Effector CD4-positive, alpha-beta T cell (primary cell): ENCODE data around the gene PDPR.
"Not testable (repeated sequence)": the region's sequence is repeated elsewhere in the genome, so short reads cannot be mapped to it uniquely, and the experiment has no call there.

ENCODE experiments used
- DNase-seq: peaks from one replicate; pipeline ENCODE4 v3.0.0-alpha.2; 2020

The PDPR gene

GRCh38 chr16:70162041-70162451, 47.9 kb downstream of the PDPR start:
- DNase-seq: no peak

DNA sequence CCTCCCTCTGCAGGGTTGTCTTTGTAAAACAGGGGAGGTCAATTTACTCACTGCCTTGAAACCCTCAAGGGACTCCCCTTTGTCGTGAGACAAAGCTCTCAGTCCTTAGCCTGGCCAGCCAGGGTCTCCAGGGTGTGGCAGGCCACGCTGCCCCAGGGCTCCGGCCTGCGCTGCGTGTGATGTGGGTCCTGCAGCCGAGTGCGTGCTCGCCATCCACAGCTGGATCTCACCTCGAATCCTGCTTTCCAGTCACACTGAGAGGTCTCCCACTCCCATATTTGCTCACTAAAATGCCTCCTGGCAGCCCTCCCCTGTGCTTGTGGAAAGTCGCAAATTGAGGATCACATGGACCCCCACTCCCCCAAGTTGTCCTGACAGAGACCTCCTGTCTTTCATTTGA, 49.5 kb downstream of the PDPR start:
- no peak for DNase-seq

- DNase-seq: not testable (repeated sequence)
Measured at GRCh38 chr16:70166688-70167087, 52.6 kb downstream of the PDPR start.

GRCh38 chr16:70173212-70173837, 59.2 kb downstream of the PDPR start, which contains the start of gene CLEC18C:
CLEC18C (plus strand) TSS chr16:70173787; CDS start chr16:70174279, 492 bp downstream.
- not testable (repeated sequence) for DNase-seq

GRCh38 chr16:70173916-70174315, 59.8 kb downstream of the PDPR start:
- not testable (repeated sequence) for DNase-seq

DNA sequence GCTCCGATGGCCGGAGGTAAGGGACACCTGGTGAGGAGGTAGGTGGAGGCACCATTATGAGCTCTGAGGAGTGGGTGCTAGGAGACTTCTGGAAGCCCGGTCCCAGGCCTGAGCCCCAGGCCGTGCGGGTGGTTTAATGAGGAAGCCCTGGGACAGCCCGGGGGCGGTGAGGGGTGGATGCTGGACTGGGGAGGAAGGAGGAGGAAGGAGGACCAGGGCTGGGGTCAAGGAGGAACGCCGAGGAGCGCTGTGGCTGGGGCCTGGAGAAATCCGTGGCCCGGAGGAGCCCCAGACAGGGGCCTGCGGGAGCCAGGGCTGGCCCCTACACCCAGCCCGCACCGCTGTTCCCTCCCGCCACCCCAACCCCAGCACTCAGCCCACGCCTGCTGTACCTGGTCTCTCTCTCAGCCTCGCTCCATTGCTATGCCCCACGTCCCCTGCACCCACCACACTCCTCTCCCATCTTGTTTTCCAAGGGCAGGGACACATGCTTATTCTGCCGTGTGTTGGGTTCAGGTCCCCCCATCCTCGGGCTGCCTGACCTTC, 60.3 kb downstream of the PDPR start:
- DNase-seq: not testable (repeated sequence)

- DNase-seq: not testable (repeated sequence)
Measured at GRCh38 chr16:70187858-70188607, 73.9 kb downstream of the PDPR start.

DNA sequence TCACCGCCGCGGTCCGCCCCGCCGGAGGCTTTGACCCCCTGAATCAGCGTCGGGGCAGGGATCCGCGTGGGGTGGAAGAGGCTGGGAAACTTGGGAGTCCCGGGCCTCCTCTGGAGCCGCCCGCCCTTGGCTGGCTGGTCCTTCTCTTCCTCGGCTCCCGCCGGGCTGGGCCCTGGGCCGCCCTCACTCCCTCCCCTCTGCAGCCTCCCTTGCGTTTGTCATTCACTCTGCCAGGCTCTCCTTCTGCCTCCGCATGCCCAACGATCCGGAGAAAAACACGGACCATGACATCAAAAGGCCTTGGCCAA, 74.4 kb downstream of the PDPR start:
- DNase-seq: not testable (repeated sequence)

GRCh38 chr16:70190574-70190973, 76.4 kb downstream of the PDPR start:
- not testable (repeated sequence) for DNase-seq

DNA sequence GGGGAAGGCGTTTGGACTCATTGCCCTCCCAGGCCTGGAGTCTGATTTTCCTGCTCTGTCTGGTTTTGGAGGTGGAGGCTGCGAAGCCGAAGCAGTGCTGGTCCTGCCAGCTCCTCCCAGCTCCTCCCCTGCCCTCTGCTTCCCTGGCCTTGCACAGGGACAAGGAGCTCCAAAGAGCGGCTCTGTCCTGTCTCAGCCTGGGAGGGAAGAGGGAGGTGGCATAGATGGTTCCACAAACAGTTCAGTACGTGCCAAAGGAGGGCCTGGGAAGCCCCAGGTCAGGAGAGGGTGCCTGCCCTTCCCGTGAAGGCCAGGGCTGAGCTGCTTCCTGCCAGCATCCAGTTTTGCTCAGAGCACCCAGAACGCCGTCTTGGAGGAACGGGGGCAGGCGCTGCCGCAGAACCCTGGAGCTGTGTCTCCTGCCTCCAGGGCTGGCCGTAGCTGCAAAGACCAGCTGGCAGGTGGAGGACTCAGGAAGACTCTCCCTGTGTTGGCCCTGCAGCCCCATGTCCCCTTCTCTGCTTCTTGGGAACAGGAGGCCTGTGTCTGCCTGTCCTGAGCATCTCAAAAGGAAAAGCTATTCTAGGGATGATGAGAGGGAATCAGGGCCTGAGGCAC, 82.7 kb downstream of the PDPR start:
- not testable (repeated sequence) for DNase-seq

- DNase-seq: not testable (repeated sequence)
Measured at GRCh38 chr16:70197611-70198010, 83.5 kb downstream of the PDPR start.

GRCh38 chr16:70198230-70198629, 84.1 kb downstream of the PDPR start:
- not testable (repeated sequence) for DNase-seq

GRCh38 chr16:70198666-70199065, 84.5 kb downstream of the PDPR start:
- DNase-seq: not testable (repeated sequence)

GRCh38 chr16:70199170-70199569, 85.0 kb downstream of the PDPR start:
- not testable (repeated sequence) for DNase-seq

GRCh38 chr16:70200063-70200462, 85.9 kb downstream of the PDPR start:
- DNase-seq: not testable (repeated sequence)

GRCh38 chr16:70203508-70203907, 89.4 kb downstream of the PDPR start:
- DNase-seq: not testable (repeated sequence)

- DNase-seq: not testable (repeated sequence)
Measured at GRCh38 chr16:70204010-70204409, 89.9 kb downstream of the PDPR start.

DNA sequence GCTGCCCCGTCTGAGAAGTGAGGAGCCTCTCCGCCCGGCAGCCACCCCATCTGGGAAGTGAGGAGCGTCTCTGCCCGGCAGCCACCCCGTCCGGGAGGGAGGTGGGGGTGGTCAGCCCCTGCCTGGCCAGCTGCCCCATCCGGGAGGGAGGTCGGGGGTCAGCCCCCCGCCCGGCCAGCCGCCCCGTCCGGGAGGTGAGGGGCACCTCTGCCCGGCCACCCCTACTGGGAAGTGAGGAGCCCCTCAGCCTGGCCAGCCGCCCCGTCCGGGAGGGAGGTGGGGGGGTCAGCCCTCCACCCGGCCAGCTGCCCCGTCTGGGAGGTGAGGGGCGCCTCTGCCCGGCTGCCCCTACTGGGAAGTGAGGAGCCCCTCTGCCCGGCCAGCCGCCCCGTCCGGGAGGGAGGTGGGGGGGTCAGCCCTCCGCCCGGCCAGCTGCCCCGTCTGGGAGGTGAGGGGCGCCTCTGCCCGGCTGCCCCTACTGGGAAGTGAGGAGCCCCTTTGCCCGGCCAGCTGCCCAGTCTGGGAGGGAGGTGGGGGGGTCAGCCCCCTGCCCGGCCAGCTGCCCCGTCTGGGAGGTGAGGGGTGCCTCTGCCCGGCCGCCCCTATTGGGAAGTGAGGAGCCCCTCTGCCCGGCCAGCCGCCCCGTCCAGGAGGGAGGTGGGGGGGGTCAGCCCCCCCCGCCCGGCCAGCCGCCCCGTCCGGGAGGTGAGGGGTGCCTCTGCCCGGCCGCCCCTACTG, 90.7 kb downstream of the PDPR start:
- DNase-seq: not testable (repeated sequence)

DNA sequence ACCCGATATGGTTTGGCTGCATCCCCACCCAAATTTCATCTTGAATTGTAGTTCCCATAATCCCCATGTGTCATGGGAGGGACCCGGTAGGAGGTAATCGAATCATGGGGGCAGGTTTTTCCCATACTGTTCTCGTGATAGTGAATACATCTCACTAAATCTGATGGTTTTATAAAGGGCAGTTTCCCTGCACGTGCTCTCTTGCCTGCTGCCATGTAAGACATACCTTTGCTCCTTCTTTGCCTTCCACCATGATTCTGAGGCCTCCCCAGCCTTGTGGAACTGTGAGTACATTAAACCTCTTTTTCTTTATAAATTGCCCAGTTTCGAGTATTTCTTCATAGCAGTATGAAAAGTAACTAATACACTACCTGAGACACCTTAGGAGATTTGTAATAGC, 92.2 kb downstream of the PDPR start:
- DNase-seq: not testable (repeated sequence)
